Prostate gland (tissue), 2 donors: ENCODE measurements around the gene MYO5A. TPM values are rescaled to one million over a fixed set of nuclear protein-coding genes. Genes with fewer than 3 reads are reported as not detected.
"Not testable (repeated sequence)": the region's sequence is repeated elsewhere in the genome, so short reads cannot be mapped to it uniquely, and the experiment has no call there.

Experiments
- DNase-seq: peaks from one replicate; pipeline ENCODE4 v3.0.0-alpha.2; 2019; ENCODE audit warnings: low spot score
- H3K27ac ChIP-seq, 2 donors: fragments of 200-600 bp; sonication (generic); 2 replicates each; pipeline ENCODE4 v1.5.1; 2017 to 2019
- H3K27me3 ChIP-seq: fragments of 200-600 bp; sonication (generic); replicated peaks from 2 replicates; pipeline ENCODE4 v1.5.1; 2019; ENCODE audit not compliant: insufficient read depth
- H3K36me3 ChIP-seq, 2 donors: fragments of 200-600 bp; sonication (generic); 1 replicate in 1 of 2; 2 replicates in 1 of 2; pipeline versions ENCODE4 v1.5.1 to v1.8.1; 2017 to 2019
- H3K4me1 ChIP-seq: fragments of 200-600 bp; sonication (generic); replicated peaks from 2 replicates; pipeline ENCODE4 v1.5.1; 2019
- H3K4me3 ChIP-seq, 2 donors: fragments of 200-600 bp; sonication (generic); 2 replicates each; pipeline ENCODE4 v1.5.1; 2017 to 2019
- H3K9me3 ChIP-seq: fragments of 200-600 bp; sonication (generic); 2 replicates; pipeline ENCODE4 v1.5.1; 2017
- CTCF ChIP-seq, 4 experiments: fragments of 200-600 bp in 2 of 4; fragments of 450-650 bp in 2 of 4; sonication (generic) in 2 of 4; IDR thresholded peaks; 1 replicate in 3 of 4; 2 replicates in 1 of 4; pipeline ENCODE4 v1.5.1; 2016 to 2019; ENCODE audit warnings: antibody characterized with exemption in 4 of 4, mild to moderate bottlenecking in 2 of 4, moderate library complexity in 2 of 4
- POLR2A ChIP-seq: fragments of 450-650 bp; IDR thresholded peaks from one replicate; pipeline ENCODE4 v1.6.1; 2016; ENCODE audit warnings: antibody characterized with exemption, mild to moderate bottlenecking
- POLR2AphosphoS5 ChIP-seq: sonication (generic); formaldehyde crosslinking; IDR thresholded peaks from one replicate; pipeline ENCODE4 v1.6.1; 2017; ENCODE audit warnings: antibody characterized with exemption
- WGBS: methylation state at CpG from one replicate; pipeline ENCODE4 v1.1.5; 2018; 5-methylcytosine and 5-hydroxymethylcytosine counted together
- intact Hi-C: fragments of 100-400 bp; cut with DNase I; formaldehyde crosslinking; loops from one replicate; pipeline ENCODE4 v1.14.2; 2022
- total RNA-seq, 2 donors: library from RNA; depleted of rRNA; stranded (reverse); fragments of >200 nt; gene quantifications; one replicate each; pipeline ENCODE4 v1.1.0, GENCODE V29; 2016

Gene MYO5A
- total RNA-seq, 2 donors from 2014 or later = 24.9 to 41.9 TPM

GRCh38 chr15:52445553-52445952, 83.1 kb downstream of the MYO5A start:
- Histone ChIP-seq H3K27ac (no peak overlapping the region), H3K36me3 (no peaks in the 10 kb centered on the region), H3K4me3 (no peak overlapping the region), H3K9me3 (no peaks in the 10 kb centered on the region), H3K27me3 (no peaks in the 10 kb centered on the region), H3K4me1 (no peaks in the 10 kb centered on the region)
- WGBS = 88% methylated on average over 7 of the region's 7 CpGs
- DNase-seq = no peak
- intact Hi-C loops = no loop called here
- TF ChIP-seq CTCF (IDR thresholded peaks at IDR 0.05) = no peak
- TF ChIP-seq POLR2A = no peak
- TF ChIP-seq POLR2AphosphoS5 = no peak

- H3K4me1 ChIP-seq, H3K36me3 ChIP-seq, H3K4me3 ChIP-seq, intact Hi-C loops, H3K27me3 ChIP-seq, H3K27ac ChIP-seq, H3K9me3 ChIP-seq, DNase-seq: not testable (repeated sequence)
- WGBS = 97% methylated on average over 6 of the region's 6 CpGs
These were observed 85.5 kb downstream of the MYO5A start for GRCh38 chr15:52443205-52443604.

GRCh38 chr15:52441841-52442240, 86.8 kb downstream of the MYO5A start:
- H3K9me3 ChIP-seq = no peaks in the 10 kb centered on the region
- intact Hi-C loops = no loop called here
- no peak overlapping the region for H3K4me3 ChIP-seq
- no peaks in the 10 kb centered on the region for H3K4me1 ChIP-seq
- no peaks in the 10 kb centered on the region for H3K36me3 ChIP-seq
- TF ChIP-seq CTCF (IDR thresholded peaks at IDR 0.05) (no peak), POLR2A (no peak), POLR2AphosphoS5 (no peak)
- H3K27ac ChIP-seq = no peak overlapping the region
- 96% methylated on average over 2 of the region's 2 CpGs for WGBS
- DNase-seq = no peak
- H3K27me3 ChIP-seq = no peaks in the 10 kb centered on the region

- H3K27ac ChIP-seq = no peak overlapping the region
- TF ChIP-seq CTCF (IDR thresholded peaks at IDR 0.05) (no peak), POLR2A (no peak), POLR2AphosphoS5 (no peak)
- H3K4me3 ChIP-seq = no peak overlapping the region
- WGBS = 95% methylated on average over 2 of the region's 2 CpGs
- no peaks in the 10 kb centered on the region for H3K9me3 ChIP-seq
- DNase-seq = no peak
- H3K4me1 ChIP-seq = no peaks in the 10 kb centered on the region
- H3K36me3 ChIP-seq = no peaks in the 10 kb centered on the region
- intact Hi-C loops = no loop called here
- no peaks in the 10 kb centered on the region for H3K27me3 ChIP-seq
These were observed 87.7 kb downstream of the MYO5A start for GRCh38 chr15:52440946-52441345.

- DNase-seq = no peak
- no peak for TF ChIP-seq POLR2A
- TF ChIP-seq POLR2AphosphoS5 = no peak
- no peak for TF ChIP-seq CTCF (IDR thresholded peaks at IDR 0.05)
- Histone ChIP-seq H3K27ac (no peak overlapping the region), H3K4me1 (no peaks in the 10 kb centered on the region), H3K4me3 (no peak overlapping the region), H3K27me3 (no peaks in the 10 kb centered on the region), H3K36me3 (no peaks in the 10 kb centered on the region), H3K9me3 (no peaks in the 10 kb centered on the region)
- intact Hi-C loops = no loop called here
- 84% methylated on average over 4 of the region's 4 CpGs for WGBS
These were observed 88.3 kb downstream of the MYO5A start for GRCh38 chr15:52440414-52440813.
